Lung (tissue), 12 donors: Measurements from ENCODE around the gene PLCB3. TPM values are rescaled to one million over a fixed set of nuclear protein-coding genes. Genes with fewer than 3 reads are reported as not detected.

Experiments used
- ATAC-seq: fragments of 200-7000 bp; cut with Tn5 transposase; one replicate; pipeline ENCODE4 v1.9.1; 2020; ENCODE audit warnings: moderate number of reproducible peaks; ENCODE audit not compliant: insufficient read depth, low FRiP score
- DNase-seq, 3 donors: peaks; one replicate each; pipeline ENCODE4 v3.0.0-alpha.2; 2013 to 2017
- H3K27ac ChIP-seq, 2 donors: one replicate each; pipeline ENCODE4 v1.5.1; 2013; ENCODE audit warnings: mild to moderate bottlenecking in 2 of 2, moderate library complexity in 2 of 2, control low read depth in 1 of 2, inconsistent platforms in 1 of 2, low read depth in 1 of 2, low read length in 1 of 2
- H3K27me3 ChIP-seq, 3 donors: one replicate each; pipeline ENCODE4 v1.5.1; 2013; ENCODE audit warnings: low read length in 2 of 3; ENCODE audit not compliant: control insufficient read depth in 3 of 3, insufficient read depth in 3 of 3
- H3K36me3 ChIP-seq, 4 donors: one replicate each; pipeline ENCODE4 v1.5.1; 2013; ENCODE audit warnings: low read length in 4 of 4, mild to moderate bottlenecking in 1 of 4, moderate library complexity in 1 of 4; ENCODE audit not compliant: control insufficient read depth in 4 of 4, insufficient read depth in 4 of 4
- H3K4me1 ChIP-seq, 5 donors: one replicate each; pipeline ENCODE4 v1.5.1; 2013; ENCODE audit warnings: low read length in 5 of 5, mild to moderate bottlenecking in 2 of 5, moderate library complexity in 1 of 5; ENCODE audit not compliant: control insufficient read depth in 5 of 5, insufficient read depth in 5 of 5
- H3K4me3 ChIP-seq: one replicate; pipeline ENCODE4 v1.5.1; 2013; ENCODE audit warnings: mild to moderate bottlenecking, control low read depth, moderate library complexity
- H3K9ac ChIP-seq, 2 donors: one replicate each; pipeline ENCODE4 v1.5.1; 2013; ENCODE audit warnings: low read length in 2 of 2, control low read depth in 1 of 2; ENCODE audit not compliant: insufficient read depth in 1 of 2
- H3K9me3 ChIP-seq, 4 donors: one replicate each; pipeline ENCODE4 v1.5.1; 2013; ENCODE audit warnings: low read length in 3 of 4, mild to moderate bottlenecking in 1 of 4, moderate library complexity in 1 of 4; ENCODE audit not compliant: control insufficient read depth in 4 of 4, insufficient read depth in 3 of 4
- CTCF ChIP-seq: IDR thresholded peaks from 2 replicates; pipeline ENCODE4 v1.5.1; 2012; ENCODE audit warnings: mild to moderate bottlenecking; ENCODE audit errors: control extremely low read depth, extremely low read depth
- WGBS, 2 donors: extraction: QIAGEN DNeasy Blood & Tissue Kit; methylation state at CpG; one replicate each; pipeline ENCODE4 v1.1.7; 2013; 5-methylcytosine and 5-hydroxymethylcytosine counted together
- polyA plus RNA-seq, 2 donors: library from polyadenylated mRNA; stranded (reverse); fragments of 200-250 nt; gene quantifications; one replicate each; pipeline ENCODE4 v1.2.1, GENCODE V29; 2013
- total RNA-seq, 2 donors: library from RNA; depleted of rRNA in 1 of 2; stranded (reverse); fragments of >200 nt in 1 of 2; gene quantifications; one replicate each; pipeline ENCODE4 v1.2.1, GENCODE V29; 2014 to 2021
- donor health status: control.
- donor health status: control.
- donor health status: Bipolar disorder and iron deficiency.
- donor health status: healthy.
- donor health status: DM: yes; HTN: yes; CAD: no.

Gene PLCB3
- total and polyA plus RNA-seq, 4 donors, result 15.0 to 32.0 (median 17.6) TPM

- DNase-seq (no peak), ATAC-seq (no peak)
- Histone ChIP-seq H3K27ac (no peak overlapping the region), H3K27me3 (no peaks in the 10 kb centered on the region), H3K9me3 (peaks cover 0 to 2% (median 0%) of the 10 kb centered on the region in 4 donors), H3K9ac (no peak overlapping the region), H3K4me1 (peaks cover 0 to 22% (median 0%) of the 10 kb centered on the region in 5 donors), H3K4me3 (no peak overlapping the region), H3K36me3 (peaks cover 0 to 25% (median 2%) of the 10 kb centered on the region in 4 donors)
- 90 to 93% methylated on average over 30 of the region's 30 CpGs for WGBS, 2 donors
- no peak for TF ChIP-seq CTCF
Observed at GRCh38 chr11:64211181-64211872, 40.0 kb upstream of the PLCB3 start.

GRCh38 chr11:64216879-64217278, 34.5 kb upstream of the PLCB3 start:
- H3K9ac ChIP-seq, result no peak overlapping the region
- WGBS, 2 donors, result 84 to 89% methylated on average over 6 of the region's 6 CpGs
- no peaks in the 10 kb centered on the region for H3K9me3 ChIP-seq
- no peak overlapping the region for H3K4me3 ChIP-seq
- ATAC-seq, result no peak
- no peak for TF ChIP-seq CTCF
- no peak for DNase-seq
- no peaks in the 10 kb centered on the region for H3K27me3 ChIP-seq
- peaks cover 0 to 3% (median 0%) of the 10 kb centered on the region in 5 donors for H3K4me1 ChIP-seq
- H3K27ac ChIP-seq, result no peak overlapping the region
- peaks cover 0 to 36% (median 0%) of the 10 kb centered on the region in 4 donors for H3K36me3 ChIP-seq

GRCh38 chr11:64218628-64219353, 32.5 kb upstream of the PLCB3 start:
- Histone ChIP-seq H3K27me3 (no peaks in the 10 kb centered on the region), H3K36me3 (peaks cover 0 to 41% (median 0%) of the 10 kb centered on the region in 4 donors), H3K4me3 (no peak overlapping the region), H3K9ac (no peak overlapping the region), H3K27ac (no peak overlapping the region), H3K4me1 (peaks cover 0 to 3% (median 0%) of the 10 kb centered on the region in 5 donors), H3K9me3 (no peaks in the 10 kb centered on the region)
- 82 to 89% methylated on average over 11 of the region's 11 CpGs for WGBS, 2 donors
- no peak for ATAC-seq
- TF ChIP-seq CTCF, result no peak
- DNase-seq, result no peak
